HG03469 (cell line): ENCODE measurements around the gene BCAR1.
"Not testable (repeated sequence)": the region's sequence is repeated elsewhere in the genome, so short reads cannot be mapped to it uniquely, and the experiment has no call there.

Experiments used
- ATAC-seq: cut with Tn5 transposase; IDR thresholded peaks from one replicate; pipeline ENCODE4 v1.9.1; 2021; ENCODE audit warnings: mild to moderate bottlenecking, moderate library complexity, moderate number of reproducible peaks; ENCODE audit not compliant: unreplicated experiment

Gene BCAR1

DNA sequence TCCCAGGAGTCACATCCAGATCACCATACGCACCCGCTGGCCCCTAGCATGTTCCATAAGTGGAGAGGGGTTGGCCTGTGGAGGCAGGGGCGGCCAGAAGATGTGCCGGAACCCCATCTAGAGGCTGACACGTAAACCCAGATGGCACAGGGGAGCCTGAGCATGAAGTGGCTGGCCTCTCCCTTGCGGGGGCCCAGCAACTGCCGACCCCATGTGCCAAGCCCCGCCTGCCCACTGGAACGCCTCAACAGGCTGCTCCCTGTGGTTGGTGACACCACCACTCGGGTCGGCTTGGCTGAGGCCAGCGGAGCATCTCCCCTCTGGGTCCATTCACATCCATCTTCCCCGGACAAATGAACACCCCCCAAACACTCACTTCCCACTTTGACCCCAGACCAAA is 9.5 kb downstream of the BCAR1 start:
- no peak for ATAC-seq

DNA sequence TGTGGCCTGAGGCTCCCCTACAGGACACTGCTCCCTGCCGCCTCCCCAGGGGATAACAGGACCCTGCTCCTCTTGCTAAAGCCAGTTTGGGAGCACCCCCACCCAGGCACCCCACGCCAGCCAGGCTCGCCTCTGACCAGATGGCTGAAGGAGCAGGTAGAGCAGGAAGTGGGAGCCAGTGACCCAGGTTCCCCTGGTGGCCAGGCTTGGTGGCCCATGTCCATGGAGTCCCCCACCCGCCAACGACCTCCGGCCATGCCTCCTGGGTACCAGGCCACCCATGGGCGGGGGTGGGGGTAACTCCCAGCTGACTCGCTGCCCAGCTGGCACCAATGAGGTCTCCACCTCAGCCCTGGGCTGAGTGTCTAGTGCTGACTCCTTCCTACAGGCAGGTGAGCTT is 10.0 kb downstream of the BCAR1 start:
- no peak for ATAC-seq

DNA sequence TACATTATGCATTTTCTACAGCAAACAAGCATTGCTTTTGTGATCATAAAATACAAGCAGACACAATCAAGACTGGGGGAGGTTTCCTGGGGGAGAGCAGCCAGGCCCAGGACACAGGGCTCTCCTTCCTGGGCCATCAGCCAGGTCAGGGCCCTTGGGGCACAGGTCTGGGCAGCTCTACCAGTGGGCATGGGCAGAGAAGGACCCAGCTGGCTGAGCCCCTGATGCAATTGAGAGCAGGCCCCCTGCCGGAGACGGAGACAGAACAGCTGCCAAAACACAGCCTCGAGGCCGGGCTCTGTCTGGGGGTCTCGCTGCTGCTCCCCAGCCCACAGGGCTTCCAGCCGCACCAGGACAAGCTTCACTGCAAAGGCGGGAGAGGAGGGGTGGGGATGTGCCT is 10.8 kb downstream of the BCAR1 start:
- not testable (repeated sequence) for ATAC-seq

DNA sequence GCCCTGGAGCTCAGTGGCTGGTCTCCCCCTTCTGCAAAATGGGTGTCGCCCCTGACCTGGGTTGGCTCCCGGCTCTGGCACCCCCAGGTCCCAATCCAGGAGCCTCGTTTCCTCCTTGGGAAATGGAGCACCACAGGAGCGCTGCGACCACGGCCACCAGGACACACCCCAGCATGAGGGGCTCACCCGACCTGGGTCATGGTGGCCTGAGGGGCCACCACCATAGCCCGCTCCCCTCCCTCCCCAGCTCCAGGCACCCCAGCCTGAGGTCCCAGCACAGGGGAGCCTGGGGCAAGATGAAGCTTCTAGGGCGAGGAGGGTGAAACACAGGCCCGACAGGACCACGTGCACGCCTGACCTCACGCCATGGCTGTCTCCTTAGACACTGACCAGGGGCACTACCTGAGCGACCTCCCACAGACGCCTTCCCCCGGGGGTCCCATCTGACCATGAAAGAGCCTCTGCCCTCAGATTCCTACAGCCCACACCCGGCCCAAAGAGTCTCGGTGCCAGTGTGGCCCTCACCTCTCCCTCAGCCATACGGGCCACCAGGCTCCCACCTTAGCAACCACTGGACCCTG is 11.8 kb downstream of the BCAR1 start:
- ATAC-seq = no peak

DNA sequence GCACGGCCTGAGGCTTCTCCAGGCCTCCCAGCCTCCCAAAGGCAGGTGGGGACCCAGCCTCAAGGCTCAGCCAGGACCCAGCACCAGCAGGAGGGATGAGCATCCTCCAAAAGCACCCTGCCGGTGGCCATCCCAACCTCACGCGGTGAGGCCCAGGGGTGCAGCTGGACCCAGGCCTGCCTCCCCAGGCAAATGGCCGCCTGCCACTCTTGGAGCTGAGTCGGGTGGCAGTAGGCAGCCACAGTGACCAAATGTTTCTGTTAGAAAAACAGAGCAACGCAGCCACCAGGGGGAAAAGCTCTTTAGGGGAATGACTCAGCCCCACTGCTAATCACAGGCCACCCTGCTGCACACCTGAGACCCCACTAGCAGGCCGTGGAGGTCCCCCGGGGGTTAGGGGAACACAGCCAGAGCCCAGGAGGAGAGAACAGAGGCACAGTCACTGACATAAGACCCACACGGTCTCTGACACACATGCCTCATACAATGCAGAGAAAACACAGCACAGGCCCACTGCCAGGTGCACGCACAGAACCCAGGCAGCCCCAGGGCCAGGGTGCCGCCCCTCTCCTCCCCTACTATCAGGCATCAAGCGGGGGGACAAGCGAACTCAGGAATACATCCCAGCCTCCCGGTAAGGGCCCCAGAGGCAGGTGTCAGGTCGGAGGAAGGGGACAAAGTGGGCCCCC is 12.4 kb downstream of the BCAR1 start:
- ATAC-seq = no peak

DNA sequence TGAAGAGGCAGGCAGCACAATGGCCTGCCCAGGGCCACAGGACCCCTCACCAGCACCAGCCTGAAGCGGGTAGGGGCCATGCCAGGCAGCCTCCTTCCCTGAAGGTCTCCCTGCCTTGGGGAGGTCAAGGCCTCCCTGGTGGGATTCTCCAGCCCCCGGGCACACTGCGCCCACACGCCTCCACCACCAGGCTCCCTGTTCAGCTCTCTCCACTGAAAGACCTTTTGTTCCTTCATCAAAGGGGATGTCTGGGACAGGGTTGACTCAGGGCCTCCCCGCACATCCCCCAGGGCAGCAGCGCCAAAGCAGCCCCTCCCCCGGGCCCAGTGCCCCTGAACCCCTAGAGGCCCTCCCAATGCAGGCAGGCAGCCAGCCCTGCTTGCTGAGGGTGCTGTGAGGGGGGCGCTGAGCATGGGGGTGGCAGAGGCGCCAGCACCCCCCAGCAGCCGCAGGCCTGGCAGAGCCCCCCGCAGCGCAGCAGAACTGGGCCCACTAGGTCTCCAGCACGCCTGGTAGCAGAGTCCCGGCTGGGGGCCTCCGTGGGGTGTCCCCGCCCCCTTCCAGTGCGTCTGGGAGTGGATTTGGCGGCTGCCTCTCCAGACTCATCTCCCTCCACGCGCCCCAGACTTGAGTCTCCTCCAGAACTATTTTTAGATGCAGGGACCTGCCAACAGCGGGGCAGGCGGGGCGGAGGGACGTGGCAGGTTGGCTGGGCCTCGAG is 13.1 kb downstream of the BCAR1 start:
- no peak for ATAC-seq

DNA sequence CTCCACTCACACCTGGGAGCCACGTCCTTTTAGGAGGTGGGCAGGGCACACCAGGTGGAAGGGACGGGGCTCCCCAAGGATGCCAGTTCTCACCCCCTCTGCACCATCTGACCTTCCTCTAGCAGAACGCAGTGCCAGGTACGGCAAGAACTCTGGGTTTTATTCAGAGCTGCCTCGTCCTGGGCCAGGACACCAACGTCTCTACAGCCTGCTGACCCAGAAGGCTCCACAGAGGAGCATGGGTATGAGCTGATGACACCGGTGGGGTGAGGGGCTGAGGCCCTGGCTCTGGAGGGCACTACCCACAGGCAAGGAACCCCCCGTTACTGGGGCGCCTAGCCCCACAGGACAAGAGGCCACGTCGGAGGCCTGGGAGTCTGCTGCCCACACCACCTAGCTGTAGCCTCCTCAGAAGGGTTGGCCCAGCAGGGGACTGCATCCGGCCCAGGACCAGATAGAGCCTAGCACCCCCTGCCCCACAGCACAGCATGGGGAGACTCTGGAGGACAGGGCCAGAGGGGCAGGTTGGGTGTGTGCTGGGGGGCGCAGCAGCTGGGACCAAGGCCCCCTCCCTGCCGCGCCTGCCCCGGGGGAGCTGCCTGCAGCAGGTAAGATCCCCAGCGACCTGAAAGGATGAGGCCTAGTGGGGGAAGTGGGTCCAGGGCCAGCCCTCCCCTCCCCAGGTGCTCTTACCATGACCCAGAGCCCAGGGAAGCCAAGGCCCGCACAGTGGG is 13.9 kb downstream of the BCAR1 start:
- no peak for ATAC-seq

DNA sequence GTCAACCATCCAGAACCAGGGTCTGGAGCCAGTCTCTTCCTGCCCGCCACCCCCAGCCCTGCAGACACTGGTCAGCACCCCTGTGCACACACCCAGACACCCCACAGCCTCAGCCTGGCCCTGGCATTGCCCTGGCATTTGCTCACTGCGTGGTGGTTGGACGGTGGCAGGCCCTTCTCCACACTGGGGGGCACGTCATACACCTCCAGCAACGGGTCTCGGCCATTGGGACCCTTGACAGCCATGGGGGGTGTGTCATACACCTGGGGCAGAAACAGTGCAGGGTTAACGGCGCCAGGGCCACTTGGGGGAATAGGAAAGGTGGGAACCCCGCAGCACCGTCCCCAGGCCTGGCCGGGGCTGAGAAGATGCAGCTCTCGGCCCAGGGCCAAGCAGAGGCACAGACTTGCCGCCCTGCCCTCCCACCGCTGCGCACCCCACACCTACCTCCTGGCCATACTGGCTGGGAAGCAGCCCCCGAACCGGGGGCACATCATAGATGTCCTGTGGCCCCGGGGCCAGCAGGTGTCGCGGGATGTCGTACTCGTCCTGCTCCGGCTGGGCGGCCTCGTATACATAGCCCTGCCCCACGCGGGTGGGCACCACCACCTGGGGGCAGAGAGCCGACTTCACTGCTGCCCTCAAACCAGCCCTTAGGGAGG is 14.6 kb downstream of the BCAR1 start:
- no peak for ATAC-seq

DNA sequence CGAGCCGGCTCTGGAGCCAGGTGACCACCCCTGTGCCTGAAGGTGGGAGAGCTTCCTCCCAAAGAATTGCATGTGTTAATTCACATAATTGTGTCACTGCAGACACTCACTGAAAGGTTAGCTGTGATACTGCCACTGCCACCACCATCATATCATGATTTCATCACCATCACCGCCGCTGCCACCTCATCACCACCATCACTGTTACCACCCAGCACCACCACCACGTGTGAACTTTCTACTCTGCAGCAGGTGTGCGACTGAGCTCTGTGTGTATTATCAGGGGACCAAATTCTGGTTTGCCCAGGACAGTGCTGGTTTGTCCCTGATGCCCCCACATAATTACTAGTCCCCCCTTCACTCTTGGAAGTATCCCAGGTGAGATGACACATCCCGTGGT is 15.2 kb downstream of the BCAR1 start:
- ATAC-seq = no peak

DNA sequence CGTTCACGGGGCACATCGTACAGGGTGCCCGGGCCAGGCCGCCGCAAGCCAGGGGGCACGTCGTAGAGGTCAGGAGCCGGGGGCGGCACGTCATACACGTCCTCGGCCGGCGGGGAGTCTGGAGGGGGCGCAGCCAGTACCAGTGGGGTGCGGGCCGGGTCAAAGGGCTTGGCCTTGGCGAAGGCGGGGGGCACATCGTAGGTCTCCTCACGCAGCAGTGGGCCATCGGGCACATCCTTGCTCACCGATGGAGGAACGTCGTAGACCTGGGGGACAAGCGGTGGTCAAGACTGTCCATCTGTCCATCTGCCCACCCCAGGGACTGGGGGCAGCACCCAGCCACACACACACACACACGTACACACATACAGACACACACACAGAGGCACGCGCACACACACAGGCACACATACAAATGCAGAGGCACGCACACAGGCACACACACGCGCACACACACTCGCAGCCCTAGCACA is 15.7 kb downstream of the BCAR1 start:
- ATAC-seq = no peak

DNA sequence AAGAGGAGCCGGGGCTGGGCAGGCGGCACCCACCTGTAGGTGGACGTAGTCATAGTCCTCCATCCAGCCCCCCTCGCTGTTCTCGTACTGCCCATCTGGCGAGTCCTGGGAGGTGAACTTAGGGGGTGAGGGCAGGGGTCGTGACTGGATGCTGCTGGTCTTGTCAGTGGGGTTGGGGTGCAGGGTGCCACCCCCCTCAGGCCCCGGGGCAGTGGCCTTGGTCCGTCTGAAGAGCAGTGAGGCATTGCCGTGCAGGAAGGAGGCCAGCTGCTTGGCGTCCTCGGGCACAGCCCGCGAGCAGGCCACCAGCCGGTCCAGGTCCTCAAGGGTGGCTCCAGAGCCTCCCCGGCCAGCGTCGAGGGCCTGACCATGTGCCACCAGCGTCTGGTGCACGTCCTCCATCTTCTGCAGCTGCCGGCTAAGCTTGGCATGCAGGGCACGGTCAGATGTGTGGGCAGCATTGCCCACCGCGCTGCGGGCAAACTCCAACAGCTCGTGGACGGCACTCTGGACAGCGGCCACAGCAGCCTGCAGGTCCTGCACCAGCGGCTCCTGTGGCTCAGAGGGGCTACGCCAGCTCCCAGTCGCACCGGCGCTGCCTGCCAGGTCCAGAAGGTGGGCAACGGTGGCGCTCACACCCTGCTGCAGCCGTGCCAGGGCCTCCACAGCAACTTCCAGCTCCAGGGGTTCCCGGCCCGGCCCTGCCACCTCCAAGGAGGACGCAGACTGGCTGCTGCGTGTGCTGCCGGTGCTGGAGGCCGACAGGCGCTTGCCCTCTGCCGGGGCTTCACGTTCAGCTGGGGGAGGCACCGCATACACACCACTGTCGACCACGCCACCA is 16.3 kb downstream of the BCAR1 start:
- no peak for ATAC-seq

DNA sequence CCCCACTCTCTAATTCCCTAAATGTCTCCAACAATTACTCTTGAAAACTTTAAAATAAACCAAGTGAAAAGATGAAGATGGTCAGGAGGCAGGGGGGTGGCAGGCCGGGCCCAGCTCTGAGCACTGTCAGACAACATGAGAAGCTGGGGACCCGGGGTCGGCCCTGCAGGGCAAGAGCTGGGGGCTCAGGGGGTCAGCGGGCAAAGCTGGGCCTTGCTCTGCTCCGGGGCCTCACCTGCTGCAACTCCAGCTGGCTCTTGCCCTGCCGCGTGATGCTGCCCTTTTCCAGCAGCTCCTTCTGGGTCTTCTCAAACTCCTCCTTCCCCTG is 17.8 kb downstream of the BCAR1 start:
- no peak for ATAC-seq

DNA sequence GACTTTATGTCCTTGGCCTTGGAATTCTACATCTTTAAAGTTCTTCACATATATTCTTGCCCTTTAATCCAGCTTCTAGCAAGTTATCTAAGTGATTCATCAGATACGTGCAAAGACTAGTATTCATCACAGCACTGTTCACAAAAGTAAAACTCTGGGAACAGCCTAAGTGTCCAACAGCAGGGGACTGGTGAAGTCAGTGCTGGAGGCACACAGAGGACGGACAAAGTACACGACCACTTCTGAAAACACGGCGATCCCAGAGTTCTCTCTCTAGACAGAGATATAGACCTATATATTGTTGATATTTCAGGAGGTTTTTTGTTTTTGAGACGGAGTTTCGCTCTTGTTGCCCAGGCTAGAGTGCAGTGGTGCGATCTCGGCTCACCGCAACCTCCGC is 19.9 kb downstream of the BCAR1 start:
- ATAC-seq = no peak

DNA sequence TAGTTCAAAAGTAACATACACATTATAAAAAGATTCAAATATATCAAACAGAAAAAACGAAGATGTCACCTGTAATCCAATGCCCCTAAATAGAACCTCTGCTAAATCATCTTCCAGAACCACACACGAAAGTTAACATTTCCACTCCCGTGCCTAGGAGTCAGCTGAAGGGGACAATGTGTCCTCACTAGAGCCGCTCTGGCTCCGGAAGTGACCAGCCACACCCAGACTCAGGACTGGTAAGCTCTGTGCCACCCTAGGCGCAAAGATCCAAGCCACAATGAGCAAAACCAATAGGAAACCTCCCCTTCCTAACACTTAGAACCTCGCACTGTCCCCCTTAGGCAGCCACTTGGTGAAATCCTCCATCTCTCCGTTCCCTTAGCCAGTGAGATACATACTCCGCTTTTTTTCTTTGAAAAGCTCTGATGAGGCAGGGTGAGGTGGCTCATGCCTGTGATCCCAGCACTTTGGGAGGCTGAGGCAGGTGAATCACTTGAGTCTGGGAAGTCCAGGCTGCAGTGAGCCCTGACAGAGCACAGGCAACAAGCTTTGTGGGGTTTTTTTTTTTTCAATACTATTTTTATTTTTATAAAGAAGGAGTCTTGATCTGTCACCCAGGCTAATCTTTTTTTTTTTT is 20.8 kb downstream of the BCAR1 start:
- no peak for ATAC-seq

DNA sequence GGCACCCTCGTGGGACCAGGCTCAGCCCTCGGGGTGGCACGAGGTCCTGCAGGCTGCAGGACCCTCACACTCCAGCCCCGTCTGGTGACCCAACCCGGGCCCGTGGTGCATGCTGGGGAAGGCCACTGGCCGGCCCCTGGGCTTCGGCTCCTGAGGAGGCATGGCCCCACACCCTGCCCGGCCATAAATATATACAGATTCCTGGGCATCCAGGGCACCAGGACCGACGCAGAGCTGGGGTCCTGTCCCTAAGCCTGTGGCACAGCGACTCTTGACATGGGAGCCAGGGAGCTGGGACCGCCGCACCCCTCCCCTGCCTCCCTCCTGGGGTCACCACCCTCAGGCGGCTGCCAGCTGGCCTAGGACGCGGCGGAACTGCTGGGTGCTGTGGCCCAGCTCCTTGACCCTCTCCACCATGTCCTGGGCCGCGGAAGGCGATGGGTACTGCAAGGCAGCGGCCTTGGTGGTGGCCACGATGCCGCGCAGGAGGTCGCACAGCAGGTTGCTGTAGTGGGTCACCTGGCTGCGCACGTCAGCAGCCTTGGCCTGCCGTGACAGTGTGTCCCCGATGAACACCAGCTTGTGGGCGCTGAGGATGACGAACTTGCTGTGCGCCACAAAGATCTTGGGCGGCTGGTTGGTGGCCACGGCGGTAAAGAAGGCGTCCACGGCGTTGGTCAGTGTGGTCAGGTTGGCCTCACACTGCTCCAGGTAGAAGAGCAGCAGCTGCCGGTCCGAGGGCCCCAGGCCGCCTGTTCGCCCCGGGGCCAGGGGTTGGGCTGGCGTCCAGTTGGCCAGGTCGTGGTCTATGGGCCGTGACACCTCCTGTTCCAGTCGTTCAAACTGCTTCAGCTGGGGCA is 22.0 kb downstream of the BCAR1 start:
- no peak for ATAC-seq

DNA sequence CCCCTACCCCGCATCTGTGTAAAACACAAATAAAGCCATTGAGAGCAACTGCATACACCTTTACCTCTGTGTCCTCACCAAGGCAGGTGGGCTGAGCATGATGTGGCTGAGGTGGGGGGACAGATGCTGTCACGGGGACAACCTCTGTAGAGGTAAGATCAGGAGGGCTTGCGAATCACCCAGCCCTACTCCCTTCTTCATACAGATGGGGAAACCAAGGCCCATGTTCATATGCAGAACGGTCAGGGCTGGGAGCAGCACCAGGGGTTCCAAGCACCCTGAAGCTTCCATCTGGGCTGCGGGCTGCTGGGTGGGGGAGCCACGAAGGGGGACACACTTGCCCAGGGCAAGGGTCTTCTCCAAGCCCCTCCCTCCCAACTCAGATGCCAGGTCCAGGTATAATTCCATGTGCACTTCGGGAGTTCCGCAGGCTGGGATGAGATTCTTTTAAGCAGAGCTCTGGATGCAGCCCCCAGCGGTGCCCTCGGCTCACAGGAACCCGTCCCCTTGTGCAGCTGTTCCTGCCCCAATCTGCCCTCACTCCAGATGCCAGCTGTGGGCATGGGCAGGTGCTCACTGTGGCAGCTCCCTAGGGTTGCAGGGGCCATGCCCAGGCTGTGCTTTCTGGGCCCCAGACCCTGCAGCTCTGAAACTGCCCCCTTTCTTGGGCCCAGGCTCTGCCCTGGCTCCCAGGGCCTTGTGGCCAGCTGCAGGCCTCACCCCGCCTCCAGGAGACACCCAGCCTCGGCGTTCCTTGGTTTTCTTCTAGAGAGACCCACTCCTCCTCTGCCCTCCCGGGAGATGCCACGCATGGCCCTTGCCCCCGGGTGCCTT is 23.1 kb downstream of the BCAR1 start:
- no peak for ATAC-seq

DNA sequence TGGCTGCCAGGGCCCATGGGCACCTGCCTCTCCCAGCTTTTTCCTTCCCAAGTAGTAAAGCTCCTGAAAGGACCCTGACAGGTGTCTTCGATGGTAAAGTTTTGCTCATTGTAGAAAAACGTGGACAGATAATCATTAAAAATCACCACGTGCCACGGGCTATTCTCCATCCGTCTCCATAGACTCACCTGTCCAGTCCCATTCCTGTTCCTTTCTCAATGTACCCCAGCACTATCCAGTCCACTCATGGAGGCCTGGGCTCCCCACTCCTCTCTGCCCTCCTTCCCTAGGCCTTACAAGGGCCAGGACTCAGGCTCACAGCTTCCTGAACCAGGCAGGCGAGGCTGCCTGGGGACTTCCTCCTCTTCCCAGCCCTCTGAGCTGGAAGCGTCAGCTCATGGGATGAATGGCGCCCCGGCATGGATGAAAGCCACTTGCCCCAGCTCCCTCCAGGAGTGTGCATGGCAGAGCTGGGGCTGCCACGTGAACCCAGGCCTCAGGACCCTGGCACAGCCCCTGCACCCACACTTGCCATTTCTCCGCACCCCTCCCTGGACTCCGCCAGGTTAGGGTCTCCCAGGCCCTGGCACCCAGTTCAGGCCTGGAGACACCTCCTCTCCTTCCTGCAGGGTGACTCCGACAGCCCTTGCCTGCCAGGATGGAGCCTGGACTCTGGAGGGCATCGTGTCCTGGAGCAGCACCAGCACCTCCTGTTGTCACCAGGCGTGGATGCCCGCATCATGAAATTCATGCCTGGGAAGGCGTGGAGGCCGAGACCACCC is 23.9 kb downstream of the BCAR1 start:
- no peak for ATAC-seq
